SW480 (cell line): ENCODE measurements around the gene NR5A2.
A peak's percentile ranks its signal among the peaks of the same experiment; 100 is the strongest.

Experiments
- DNase-seq: peaks from one replicate; pipeline ENCODE4 v3.0.0-alpha.2; 2016; ENCODE audit warnings: low spot score

Gene NR5A2

GRCh38 chr1:200128081-200128480 lies 100.6 kb downstream of the NR5A2 start:
- no peak for DNase-seq

GRCh38 chr1:200128944-200129879 lies 101.7 kb downstream of the NR5A2 start:
- no peak for DNase-seq

- no peak for DNase-seq
Observed at GRCh38 chr1:200130552-200130951, 103.0 kb downstream of the NR5A2 start.

- DNase-seq = no peak
Observed at GRCh38 chr1:200131551-200132125, 104.1 kb downstream of the NR5A2 start.

GRCh38 chr1:200133123-200133522 lies 105.6 kb downstream of the NR5A2 start:
- DNase-seq = no peak

GRCh38 chr1:200134116-200134515 lies 106.6 kb downstream of the NR5A2 start:
- no peak for DNase-seq

GRCh38 chr1:200136384-200136783 lies 108.9 kb downstream of the NR5A2 start:
- no peak for DNase-seq

GRCh38 chr1:200139661-200140250 lies 112.2 kb downstream of the NR5A2 start:
- peak; percentile 66 for DNase-seq

- no peak for DNase-seq
Observed at GRCh38 chr1:200143347-200143746, 115.8 kb downstream of the NR5A2 start.

- DNase-seq = no peak
Observed at GRCh38 chr1:200146100-200146499, 118.6 kb downstream of the NR5A2 start.

GRCh38 chr1:200147094-200147493 lies 119.6 kb downstream of the NR5A2 start:
- no peak for DNase-seq

- DNase-seq = no peak
Observed at GRCh38 chr1:200147742-200148141, 120.2 kb downstream of the NR5A2 start.

GRCh38 chr1:200150006-200150405 lies 122.5 kb downstream of the NR5A2 start:
- no peak for DNase-seq

- DNase-seq = peak; percentile 51
Observed at GRCh38 chr1:200150721-200151120, 123.2 kb downstream of the NR5A2 start.

- no peak for DNase-seq
Observed at GRCh38 chr1:200152336-200152735, 124.8 kb downstream of the NR5A2 start.

GRCh38 chr1:200153277-200154055 lies 126.0 kb downstream of the NR5A2 start:
- DNase-seq = no peak

GRCh38 chr1:200154069-200154767 lies 126.7 kb downstream of the NR5A2 start:
- DNase-seq = peak; percentile 2

- peak; percentile 13 for DNase-seq
Observed at GRCh38 chr1:200157715-200158114, 130.2 kb downstream of the NR5A2 start.

GRCh38 chr1:200161801-200162200 lies 134.3 kb downstream of the NR5A2 start:
- DNase-seq = no peak

- DNase-seq = no peak
Observed at GRCh38 chr1:200162258-200162657, 134.7 kb downstream of the NR5A2 start.

GRCh38 chr1:200162877-200163276 lies 135.4 kb downstream of the NR5A2 start:
- no peak for DNase-seq

- no peak for DNase-seq
Observed at GRCh38 chr1:200163911-200164310, 136.4 kb downstream of the NR5A2 start.
